Stomach (tissue), 9 donors: ENCODE results near the gene USP11. TPM values are rescaled to one million over a fixed set of nuclear protein-coding genes. Genes with fewer than 3 reads are reported as not detected.

Source experiments
- DNase-seq, 2 donors: peaks; one replicate each; pipeline versions ENCODE4 v3.0.0 to v3.0.0-alpha.2; 2013 to 2019
- H3K27ac ChIP-seq, 5 donors: fragments of 200-600 bp in 4 of 5; sonication (generic) in 4 of 5; one replicate each; pipeline ENCODE4 v1.5.1; 2013 to 2019; ENCODE audit warnings: mild to moderate bottlenecking in 1 of 5, moderate library complexity in 1 of 5
- H3K27me3 ChIP-seq, 3 donors: fragments of 200-600 bp; sonication (generic); one replicate each; pipeline ENCODE4 v1.5.1; 2017 to 2019; ENCODE audit warnings: mixed run types in 1 of 3
- H3K36me3 ChIP-seq, 4 donors: fragments of 200-600 bp; sonication (generic); 1 replicate in 3 of 4; 2 replicates in 1 of 4; pipeline ENCODE4 v1.5.1; 2016 to 2019
- H3K4me1 ChIP-seq, 4 donors: fragments of 200-600 bp; sonication (generic); one replicate each; pipeline ENCODE4 v1.5.1; 2016 to 2019
- H3K4me3 ChIP-seq, 4 donors: fragments of 200-600 bp; sonication (generic) in 3 of 4; one replicate each; pipeline ENCODE4 v1.5.1; 2016 to 2019; ENCODE audit warnings: mild to moderate bottlenecking in 1 of 4
- H3K9me3 ChIP-seq, 4 donors: fragments of 200-600 bp; sonication (generic); one replicate each; pipeline ENCODE4 v1.5.1; 2016 to 2019
- CTCF ChIP-seq, 7 experiments: fragments of 450-650 bp in 4 of 7; fragments of 200-600 bp in 3 of 7; sonication (generic) in 3 of 7; IDR thresholded peaks; one replicate each; pipeline ENCODE4 v1.5.1; 2016 to 2019; ENCODE audit warnings: antibody characterized with exemption in 7 of 7, control low read depth in 2 of 7, mild to moderate bottlenecking in 1 of 7
- EP300 ChIP-seq: sonication (generic); formaldehyde crosslinking; IDR thresholded peaks from one replicate; pipeline ENCODE4 v1.6.1; 2017; ENCODE audit warnings: antibody characterized with exemption
- POLR2A ChIP-seq, 4 donors: fragments of 450-650 bp; IDR thresholded peaks; one replicate each; pipeline ENCODE4 v1.6.1; 2016; ENCODE audit warnings: antibody characterized with exemption in 4 of 4, control low read depth in 2 of 4, mild to moderate bottlenecking in 1 of 4, moderate library complexity in 1 of 4
- POLR2AphosphoS5 ChIP-seq, 3 donors: sonication (generic); formaldehyde crosslinking; IDR thresholded peaks; one replicate each; pipeline ENCODE4 v1.6.1; 2016; ENCODE audit warnings: antibody characterized with exemption in 3 of 3
- WGBS, 5 donors: extraction: QIAGEN DNeasy Blood & Tissue Kit in 3 of 5; methylation state at CpG; one replicate each; pipeline versions ENCODE4 v1.1.5 to v1.1.7; 2013 to 2018; 5-methylcytosine and 5-hydroxymethylcytosine counted together
- intact Hi-C: fragments of 100-400 bp; cut with DNase I; formaldehyde crosslinking; loops from one replicate; pipeline ENCODE4 v1.15.1; 2023; ENCODE audit warnings: low total_unique reads
- polyA plus RNA-seq, 3 donors: library from polyadenylated mRNA; stranded (reverse); fragments of 200-250 nt; gene quantifications; one replicate each; pipeline ENCODE4 v1.2.3, GENCODE V29; 2013
- total RNA-seq, 5 donors: library from RNA; depleted of rRNA; stranded (reverse); fragments of >200 nt; gene quantifications; one replicate each; pipeline versions ENCODE4 v1.1.0 to v1.2.3, GENCODE V29; 2014 to 2016
- donor health status: healthy with polysubstance abuse.
- donor health status: Bipolar disorder and iron deficiency.
- donor health status: healthy.

USP11 gene
- total and polyA plus RNA-seq, 8 donors, result 6.4 to 52.3 (median 17.5) TPM

GRCh38 chrX:47230136-47230868 is 2.5 kb upstream of the USP11 start:
- 76 to 93% (median 83%) methylated on average over 5 of the region's 5 CpGs for WGBS, 5 donors
- peaks cover 0 to 11% (median 0%) of the 10 kb centered on the region in 3 donors for H3K27me3 ChIP-seq
- H3K4me3 ChIP-seq, result no peak overlapping the region
- no peak overlapping the region for H3K27ac ChIP-seq
- intact Hi-C loops, result no loop called here
- H3K4me1 ChIP-seq, result peaks cover 0 to 7% (median 0%) of the 10 kb centered on the region in 4 donors
- H3K9me3 ChIP-seq, result no peaks in the 10 kb centered on the region
- DNase-seq, result no peak
- peaks cover 23 to 45% (median 43%) of the 10 kb centered on the region in 4 donors for H3K36me3 ChIP-seq
- TF ChIP-seq POLR2A (IDR thresholded peaks at IDR 0.05) (no peak), CTCF (IDR thresholded peaks at IDR 0.05) (no peak), EP300 (no peak), POLR2AphosphoS5 (IDR thresholded peaks at IDR 0.05) (no peak)

- H3K9me3 ChIP-seq, result no peaks in the 10 kb centered on the region
- intact Hi-C loops, result no loop called here
- 57 to 73% (median 63%) methylated on average over 1 to 2 of the region's 2 CpGs for WGBS, 5 donors
- H3K4me3 ChIP-seq, result no peak overlapping the region
- no peak for DNase-seq
- TF ChIP-seq CTCF (IDR thresholded peaks at IDR 0.05), result no peak
- no peak for TF ChIP-seq EP300
- no peak for TF ChIP-seq POLR2AphosphoS5 (IDR thresholded peaks at IDR 0.05)
- no peak for TF ChIP-seq POLR2A (IDR thresholded peaks at IDR 0.05)
- peaks cover 0 to 7% (median 0%) of the 10 kb centered on the region in 4 donors for H3K4me1 ChIP-seq
- H3K27ac ChIP-seq, result no peak overlapping the region
- H3K27me3 ChIP-seq, result peaks cover 0 to 11% (median 0%) of the 10 kb centered on the region in 3 donors
- peaks cover 16 to 36% (median 34%) of the 10 kb centered on the region in 4 donors for H3K36me3 ChIP-seq
These were observed 1.6 kb upstream of the USP11 start for GRCh38 chrX:47231167-47231566.

- peaks cover 8 to 25% (median 23%) of the 10 kb centered on the region in 4 donors for H3K36me3 ChIP-seq
- H3K27me3 ChIP-seq, result peaks cover 0 to 15% (median 0%) of the 10 kb centered on the region in 3 donors
- H3K4me3 ChIP-seq, result peak overlapping the region; percentile 49 to 67 (median 54)
- H3K4me1 ChIP-seq, result peaks cover 0 to 7% (median 0%) of the 10 kb centered on the region in 4 donors
- intact Hi-C loops, result no loop called here
- peak overlapping the region; percentile 90 to 98 (median 97) for H3K27ac ChIP-seq
- TF ChIP-seq POLR2A (IDR thresholded peaks at IDR 0.05), result no peak
- TF ChIP-seq POLR2AphosphoS5 (IDR thresholded peaks at IDR 0.05), result no peak
- no peak for TF ChIP-seq EP300
- TF ChIP-seq CTCF (IDR thresholded peaks at IDR 0.05), result no peak
- H3K9me3 ChIP-seq, result no peaks in the 10 kb centered on the region
- 53 to 68% (median 60%) methylated on average over 5 to 8 of the region's 8 CpGs for WGBS, 5 donors
- DNase-seq, result no peak
These were observed 509 bp upstream of the USP11 start for GRCh38 chrX:47232197-47232802.

GRCh38 chrX:47233333-47234113 is 714 bp downstream of the USP11 start:
- peak; percentile 93 to 98 for DNase-seq
- peak overlapping the region; percentile 49 to 67 (median 54) for H3K4me3 ChIP-seq
- peaks cover 0 to 7% (median 0%) of the 10 kb centered on the region in 4 donors for H3K4me1 ChIP-seq
- TF ChIP-seq CTCF (IDR thresholded peaks at IDR 0.05) (no peak), POLR2A (IDR thresholded peaks at IDR 0.05) (peak in 1 of 4 donors; percentile 65), EP300 (no peak), POLR2AphosphoS5 (IDR thresholded peaks at IDR 0.05) (peak in 2 of 3 donors; percentile 36 to 50)
- peak overlapping the region; percentile 90 to 98 (median 97) for H3K27ac ChIP-seq
- peaks cover 6 to 14% (median 13%) of the 10 kb centered on the region in 4 donors for H3K36me3 ChIP-seq
- H3K9me3 ChIP-seq, result no peaks in the 10 kb centered on the region
- intact Hi-C loops, result no loop called here
- H3K27me3 ChIP-seq, result peaks cover 0 to 15% (median 0%) of the 10 kb centered on the region in 3 donors
- WGBS, 5 donors, result 0 to 28% (median 5%) methylated on average over 43 to 51 of the region's 51 CpGs
